Upper lobe of left lung (tissue), 4 donors: ENCODE data around the gene SARDH.

Experiments
- POLR2A ChIP-seq, 4 donors: fragments of 450-650 bp; IDR thresholded peaks; one replicate each; pipeline ENCODE4 v1.5.1; 2016 to 2017; ENCODE audit warnings: antibody characterized with exemption in 4 of 4, mild to moderate bottlenecking in 2 of 4
- TF ChIP-seq, protein P1 (sequence below), 6 experiments: fragments of 450-650 bp in 4 of 6; fragments of 200-600 bp in 2 of 6; sonication (generic) in 2 of 6; IDR thresholded peaks; one replicate each; pipeline ENCODE4 v1.5.1; 2016 to 2019; ENCODE audit warnings: antibody characterized with exemption in 6 of 6

DNA sequence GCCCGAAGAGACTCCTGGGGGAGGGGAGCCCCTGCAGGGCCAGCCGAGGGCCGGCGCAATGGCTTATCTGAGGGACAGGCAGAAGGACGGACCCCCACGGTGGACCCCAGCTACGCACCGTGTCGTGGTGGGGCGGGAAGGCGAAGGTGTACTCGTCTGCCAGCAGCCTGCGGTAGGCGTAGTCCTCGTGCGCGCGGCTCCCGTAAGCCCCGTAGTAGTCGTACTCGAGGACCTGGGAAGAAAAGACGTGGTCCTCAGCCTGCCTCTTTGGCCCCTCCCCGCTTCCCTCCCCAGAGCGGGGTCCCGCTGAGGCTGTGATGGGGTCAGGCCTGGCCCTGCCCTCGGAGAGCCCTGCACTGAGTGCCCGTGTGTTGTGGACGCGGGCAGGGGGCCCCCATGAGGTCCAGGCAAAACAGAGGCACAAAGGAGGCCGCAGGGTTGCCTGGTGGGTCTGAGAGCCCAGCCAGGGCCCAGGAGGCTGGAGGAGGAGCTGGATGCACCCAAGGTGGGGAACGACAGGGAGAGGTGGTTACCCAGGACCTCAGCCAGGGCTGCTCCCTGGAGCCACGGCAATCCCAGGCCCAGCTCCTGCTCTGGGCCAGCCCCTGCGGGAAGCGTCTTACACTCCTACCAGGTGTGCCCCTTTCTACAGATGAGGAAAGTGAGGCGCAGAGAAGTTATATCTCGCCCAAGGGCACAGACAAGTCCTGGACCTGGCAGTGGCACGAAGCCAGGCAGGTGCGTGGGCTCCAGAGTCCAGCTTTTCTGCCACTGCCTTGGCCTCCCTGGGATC lies 35.2 kb downstream of the SARDH start:
- TF ChIP-seq, protein P1, sequence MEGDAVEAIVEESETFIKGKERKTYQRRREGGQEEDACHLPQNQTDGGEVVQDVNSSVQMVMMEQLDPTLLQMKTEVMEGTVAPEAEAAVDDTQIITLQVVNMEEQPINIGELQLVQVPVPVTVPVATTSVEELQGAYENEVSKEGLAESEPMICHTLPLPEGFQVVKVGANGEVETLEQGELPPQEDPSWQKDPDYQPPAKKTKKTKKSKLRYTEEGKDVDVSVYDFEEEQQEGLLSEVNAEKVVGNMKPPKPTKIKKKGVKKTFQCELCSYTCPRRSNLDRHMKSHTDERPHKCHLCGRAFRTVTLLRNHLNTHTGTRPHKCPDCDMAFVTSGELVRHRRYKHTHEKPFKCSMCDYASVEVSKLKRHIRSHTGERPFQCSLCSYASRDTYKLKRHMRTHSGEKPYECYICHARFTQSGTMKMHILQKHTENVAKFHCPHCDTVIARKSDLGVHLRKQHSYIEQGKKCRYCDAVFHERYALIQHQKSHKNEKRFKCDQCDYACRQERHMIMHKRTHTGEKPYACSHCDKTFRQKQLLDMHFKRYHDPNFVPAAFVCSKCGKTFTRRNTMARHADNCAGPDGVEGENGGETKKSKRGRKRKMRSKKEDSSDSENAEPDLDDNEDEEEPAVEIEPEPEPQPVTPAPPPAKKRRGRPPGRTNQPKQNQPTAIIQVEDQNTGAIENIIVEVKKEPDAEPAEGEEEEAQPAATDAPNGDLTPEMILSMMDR (IDR thresholded peaks at IDR 0.05) = no peak
- no peak for TF ChIP-seq POLR2A (IDR thresholded peaks at IDR 0.05)
